ENCODE results near the gene GAD1. TPM values are rescaled to one million over a fixed set of nuclear protein-coding genes. Genes with fewer than 3 reads are reported as not detected.

The GAD1 gene
- total and polyA plus RNA-seq, 4 donors = 0.08 to 1.4 (median 0.51) TPM

Small RNA genes lying within 50 kb of the gene (small RNA-seq; reads per million reads assigned to genes)
- not detected for gene RF00019 (ENCODE audit: low replicate concordance)

Other genes with a start within 250 kb of the GAD1 start
- 1 to 10 TPM; 4.2 to 5.2 TPM for gene SP5, start 101.5 kb upstream of the GAD1 start, total RNA-seq
- 1 to 10 TPM in 1 of 2 donors, under 1 TPM in 1; 0.45 to 1.6 TPM for gene SP5, start 101.5 kb upstream of the GAD1 start, polyA plus RNA-seq
- gene ERICH2, start 46.5 kb upstream of the GAD1 start, total RNA-seq = 10 to 100 TPM in 1 of 2 donors, 1 to 10 TPM in 1; 5.6 to 17.0 TPM
- gene ERICH2, start 46.5 kb upstream of the GAD1 start, polyA plus RNA-seq = 10 to 100 TPM in 1 of 2 donors, 1 to 10 TPM in 1; 4.6 to 34.9 TPM
- 10 to 100 TPM; 32.1 to 65.2 TPM for gene GORASP2, start 112.4 kb downstream of the GAD1 start, total RNA-seq
- 10 to 100 TPM; 35.8 to 55.5 TPM for gene GORASP2, start 112.4 kb downstream of the GAD1 start, polyA plus RNA-seq